C4-2B (cell line): Measurements from ENCODE around the gene PLCD4.

ENCODE experiments used
- CTCF ChIP-seq: fragments of 450-650 bp; conservative IDR thresholded peaks from 2 replicates; pipeline ENCODE4 v1.5.1; 2017; ENCODE audit warnings: mild to moderate bottlenecking
- ZFX ChIP-seq: fragments of 450-650 bp; IDR thresholded peaks from 2 replicates; pipeline ENCODE4 v1.6.1; 2017

GRCh38 chr2:218576854-218577253, 30.8 kb upstream of the PLCD4 start:
- TF ChIP-seq CTCF (no peak), ZFX (no peak)
